HFFc6 (cell line): ENCODE data around the gene GNAZ. TPM values are rescaled to one million over a fixed set of nuclear protein-coding genes. Genes with fewer than 3 reads are reported as not detected.

ENCODE experiments used
- DNase-seq: peaks from one replicate; pipeline ENCODE4 v3.0.0-alpha.2; 2018
- H3K27ac Mint-ChIP-seq: 2 replicates; pipeline ENCODE4 v1.8.0; 2020; ENCODE audit warnings: mild to moderate bottlenecking, mixed read lengths
- H3K27me3 Mint-ChIP-seq: 2 replicates; pipeline ENCODE4 v1.8.0; 2021; ENCODE audit warnings: mild to moderate bottlenecking, moderate library complexity, mixed read lengths; ENCODE audit not compliant: insufficient read depth
- H3K36me3 Mint-ChIP-seq: 2 replicates; pipeline ENCODE4 v1.8.0; 2021; ENCODE audit warnings: low read depth, mixed read lengths
- H3K4me1 Mint-ChIP-seq: 2 replicates; pipeline ENCODE4 v1.8.0; 2020; ENCODE audit warnings: low read depth, mixed read lengths
- H3K4me3 Mint-ChIP-seq: 2 replicates; pipeline ENCODE4 v1.8.0; 2020; ENCODE audit warnings: mild to moderate bottlenecking, moderate library complexity, mixed read lengths
- H3K9me3 Mint-ChIP-seq: 2 replicates; pipeline ENCODE4 v1.8.0; 2020; ENCODE audit warnings: mild to moderate bottlenecking, mixed read lengths
- CTCF ChIP-seq: fragments of 200-600 bp; sonication (generic); IDR thresholded peaks from 2 replicates; pipeline ENCODE4 v1.5.0; 2021; ENCODE audit warnings: antibody characterized with exemption, mild to moderate bottlenecking
- total RNA-seq, 6 experiments: library from RNA; stranded (reverse); fragmentation: NEBNext Ultra II Directional; extraction: Animal tissue kit (Norgen Biotek cat#: 25700); gene quantifications; 2 replicates in 1 of 6; 3 replicates in 5 of 6; pipeline ENCODE4 v1.2.3, GENCODE V29; 2021

GNAZ gene
- total RNA-seq, 6 experiments from 2014 or later = 19.0 to 22.5 (median 20.1) TPM

DNA sequence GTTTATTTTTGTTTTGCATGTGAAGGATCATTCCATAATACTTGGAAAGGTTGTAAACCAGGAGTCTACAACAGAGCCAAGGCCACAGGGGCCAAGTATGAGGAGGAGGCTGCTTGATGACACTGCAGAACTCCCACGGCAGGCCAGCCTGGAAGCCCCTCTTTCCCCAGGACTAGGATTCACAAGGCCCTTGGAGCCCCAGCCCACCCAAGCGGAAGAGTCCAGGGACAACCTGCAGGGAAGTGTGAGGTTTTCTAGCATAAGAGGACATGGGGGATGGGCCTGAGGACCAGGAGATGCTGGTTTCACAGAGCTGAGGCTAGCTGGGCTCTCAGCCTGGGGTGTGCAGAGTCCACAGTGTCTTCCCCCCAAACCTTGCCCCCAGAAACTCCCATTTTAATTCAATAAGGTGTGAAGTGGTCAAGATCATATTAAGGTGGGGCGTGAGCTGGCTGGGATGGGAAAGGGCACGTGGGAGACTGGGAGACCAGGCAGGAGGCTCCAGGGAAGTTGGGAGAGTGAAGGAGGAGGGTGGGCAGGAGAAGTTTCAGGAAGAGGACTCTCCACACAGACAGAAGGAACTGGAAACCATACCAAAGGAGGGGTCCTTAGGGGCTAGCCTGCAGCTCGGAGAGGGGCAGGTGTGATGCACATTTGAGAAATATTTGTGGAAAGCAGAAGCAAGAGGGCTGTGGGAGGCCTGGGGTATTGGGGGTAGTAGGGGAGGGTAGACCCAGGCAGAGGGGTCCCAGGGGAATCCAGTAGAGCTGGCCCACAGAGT is 12.4 kb downstream of the GNAZ start:
- DNase-seq = no peak
- Mint-ChIP-seq H3K36me3 (no peaks in the 10 kb centered on the region), H3K4me1 (no peaks in the 10 kb centered on the region), H3K4me3 (no peak overlapping the region), H3K27ac (no peak overlapping the region), H3K27me3 (peaks cover 6% of the 10 kb centered on the region), H3K9me3 (no peaks in the 10 kb centered on the region)
- TF ChIP-seq CTCF = no peak

GRCh38 chr22:23083315-23084021 is 13.1 kb downstream of the GNAZ start:
- no peak for TF ChIP-seq CTCF
- Mint-ChIP-seq H3K27ac (no peak overlapping the region), H3K36me3 (no peaks in the 10 kb centered on the region), H3K27me3 (peaks cover 6% of the 10 kb centered on the region), H3K4me3 (no peak overlapping the region), H3K4me1 (no peaks in the 10 kb centered on the region), H3K9me3 (no peaks in the 10 kb centered on the region)
- no peak for DNase-seq

- Mint-ChIP-seq H3K27me3 (peaks cover 7% of the 10 kb centered on the region), H3K4me1 (no peaks in the 10 kb centered on the region), H3K9me3 (no peaks in the 10 kb centered on the region), H3K36me3 (no peaks in the 10 kb centered on the region), H3K4me3 (no peak overlapping the region), H3K27ac (no peak overlapping the region)
- no peak for TF ChIP-seq CTCF
- no peak for DNase-seq
These were observed 14.4 kb downstream of the GNAZ start for GRCh38 chr22:23084453-23085350.

GRCh38 chr22:23085351-23085671 is 15.0 kb downstream of the GNAZ start:
- Mint-ChIP-seq H3K9me3 (no peaks in the 10 kb centered on the region), H3K4me3 (no peak overlapping the region), H3K36me3 (no peaks in the 10 kb centered on the region), H3K27ac (no peak overlapping the region), H3K4me1 (no peaks in the 10 kb centered on the region), H3K27me3 (peaks cover 7% of the 10 kb centered on the region)
- TF ChIP-seq CTCF = no peak
- DNase-seq = no peak

- no peak for DNase-seq
- TF ChIP-seq CTCF = no peak
- Mint-ChIP-seq H3K27ac (no peak overlapping the region), H3K27me3 (peaks cover 7% of the 10 kb centered on the region), H3K4me3 (no peak overlapping the region), H3K9me3 (no peaks in the 10 kb centered on the region), H3K4me1 (no peaks in the 10 kb centered on the region), H3K36me3 (no peaks in the 10 kb centered on the region)
These were observed 15.5 kb downstream of the GNAZ start for GRCh38 chr22:23085785-23086184.
